Glutamatergic neuron (in vitro differentiated cells): ENCODE measurements around the gene TAF11L11. TPM values are rescaled to one million over a fixed set of nuclear protein-coding genes. Genes with fewer than 3 reads are reported as not detected.
"Not testable (repeated sequence)": the region's sequence is repeated elsewhere in the genome, so short reads cannot be mapped to it uniquely, and the experiment has no call there.

Experiments
- DNase-seq: peaks from one replicate; pipeline ENCODE4 v3.0.0; 2022
- H3K27ac Mint-ChIP-seq: one replicate; pipeline ENCODE4 v1.8.0; 2020; ENCODE audit warnings: mild to moderate bottlenecking, mixed read lengths, inconsistent platforms; ENCODE audit not compliant: unreplicated experiment
- H3K27me3 Mint-ChIP-seq: one replicate; pipeline ENCODE4 v1.8.0; 2020; ENCODE audit warnings: mild to moderate bottlenecking, moderate library complexity, mixed read lengths, inconsistent platforms; ENCODE audit not compliant: unreplicated experiment
- H3K36me3 Mint-ChIP-seq: one replicate; pipeline ENCODE4 v1.8.0; 2020; ENCODE audit warnings: mild to moderate bottlenecking, mixed read lengths, inconsistent platforms; ENCODE audit not compliant: unreplicated experiment
- H3K4me1 Mint-ChIP-seq: one replicate; pipeline ENCODE4 v1.8.0; 2020; ENCODE audit warnings: mild to moderate bottlenecking, low read depth, mixed read lengths, inconsistent platforms; ENCODE audit not compliant: unreplicated experiment
- H3K4me3 Mint-ChIP-seq: one replicate; pipeline ENCODE4 v1.8.0; 2020; ENCODE audit warnings: mild to moderate bottlenecking, mixed read lengths, inconsistent platforms; ENCODE audit not compliant: unreplicated experiment
- H3K9me3 Mint-ChIP-seq: one replicate; pipeline ENCODE4 v1.8.0; 2020; ENCODE audit warnings: mild to moderate bottlenecking, moderate library complexity, mixed read lengths, inconsistent platforms; ENCODE audit not compliant: unreplicated experiment
- long read RNA-seq: library from polyadenylated mRNA; unstranded; transcript quantifications from one replicate; pipeline ENCODE4 v2.0.0, GENCODE V29; 2020; ENCODE audit not compliant: unreplicated experiment
- total RNA-seq: library from RNA; stranded (reverse); fragmentation: NEBNext Ultra II Directional; extraction: Animal tissue kit (Norgen Biotek cat#: 25700); gene quantifications from one replicate; pipeline ENCODE4 v1.2.1, GENCODE V29; 2021; ENCODE audit not compliant: unreplicated experiment
- TF ChIP-seq, protein P1 (sequence below): fragments of 200-600 bp; sonication (generic); IDR thresholded peaks from one replicate; pipeline ENCODE4 v1.5.0; 2021; ENCODE audit not compliant: partially characterized antibody, unreplicated experiment

Gene TAF11L11
- 3.7 TPM for total RNA-seq
- long read RNA-seq, partial matches to known transcripts = 0 of 6 reads
- long read RNA-seq, other reads (novel, unspliced or antisense) = 6 of 6 reads

DNA sequence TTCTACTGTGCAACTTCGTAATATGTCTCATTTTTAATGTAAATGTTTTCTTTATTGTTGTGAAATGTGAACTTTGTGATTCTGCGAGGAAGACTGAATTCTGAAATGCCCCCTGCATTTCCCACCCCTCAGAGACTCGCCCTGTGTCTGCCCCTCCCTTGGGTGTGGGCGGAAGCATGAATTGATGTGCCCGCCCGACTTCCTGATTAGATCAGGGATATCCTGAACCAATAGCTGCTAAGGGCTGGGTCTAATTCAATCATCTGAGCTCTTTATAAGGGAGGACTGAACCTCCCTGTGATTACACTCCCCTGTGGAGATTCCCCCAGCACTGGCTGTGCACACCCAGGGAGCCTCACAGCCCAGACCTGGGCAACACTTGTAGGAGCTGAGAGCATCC is at the start of gene TAF11L11:
Gene TAF11L11 (plus strand): TSS at position 304 of the 400 bp plus-strand sequence.
- not testable (repeated sequence) for H3K4me1 Mint-ChIP-seq, H3K27me3 Mint-ChIP-seq, H3K4me3 Mint-ChIP-seq, H3K27ac Mint-ChIP-seq, H3K36me3 Mint-ChIP-seq, DNase-seq, H3K9me3 Mint-ChIP-seq

DNA sequence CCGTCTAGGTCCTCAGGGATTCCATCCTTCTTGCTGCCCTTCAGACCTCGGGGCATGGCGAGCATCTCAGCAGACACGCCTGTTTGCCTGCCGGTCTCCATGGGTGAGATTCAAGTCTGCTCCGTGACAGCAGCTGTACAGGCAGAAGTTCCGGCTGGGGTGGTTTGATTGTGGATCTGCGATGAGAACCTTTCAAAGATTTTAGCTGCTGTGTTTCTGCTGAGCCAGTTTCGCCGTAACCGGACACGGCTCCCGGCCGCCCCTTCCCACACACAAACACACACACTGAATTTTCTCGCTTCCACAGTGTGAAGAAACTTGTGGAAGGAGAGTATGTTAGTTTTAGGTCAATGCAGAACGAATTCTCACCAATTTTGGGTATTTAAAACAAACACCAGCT is 18.3 kb upstream of the TAF11L11 start, which contains the start of gene TAF11L7:
Gene TAF11L7 (minus strand): TSS at position 101 of the 400 bp plus-strand sequence.
- not testable (repeated sequence) for DNase-seq, H3K27ac Mint-ChIP-seq, H3K9me3 Mint-ChIP-seq, H3K36me3 Mint-ChIP-seq, H3K4me3 Mint-ChIP-seq, H3K4me1 Mint-ChIP-seq, H3K27me3 Mint-ChIP-seq

DNA sequence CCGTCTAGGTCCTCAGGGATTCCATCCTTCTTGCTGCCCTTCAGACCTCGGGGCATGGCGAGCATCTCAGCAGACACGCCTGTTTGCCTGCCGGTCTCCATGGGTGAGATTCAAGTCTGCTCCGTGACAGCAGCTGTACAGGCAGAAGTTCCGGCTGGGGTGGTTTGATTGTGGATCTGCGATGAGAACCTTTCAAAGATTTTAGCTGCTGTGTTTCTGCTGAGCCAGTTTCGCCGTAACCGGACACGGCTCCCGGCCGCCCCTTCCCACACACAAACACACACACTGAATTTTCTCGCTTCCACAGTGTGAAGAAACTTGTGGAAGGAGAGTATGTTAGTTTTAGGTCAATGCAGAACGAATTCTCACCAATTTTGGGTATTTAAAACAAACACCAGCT is 13.1 kb upstream of the TAF11L11 start, which contains the start of gene TAF11L8:
Gene TAF11L8 (minus strand): TSS at position 101 of the 400 bp plus-strand sequence.
- DNase-seq, H3K4me1 Mint-ChIP-seq, H3K27ac Mint-ChIP-seq, H3K4me3 Mint-ChIP-seq, H3K9me3 Mint-ChIP-seq, H3K36me3 Mint-ChIP-seq, H3K27me3 Mint-ChIP-seq: not testable (repeated sequence)

DNA sequence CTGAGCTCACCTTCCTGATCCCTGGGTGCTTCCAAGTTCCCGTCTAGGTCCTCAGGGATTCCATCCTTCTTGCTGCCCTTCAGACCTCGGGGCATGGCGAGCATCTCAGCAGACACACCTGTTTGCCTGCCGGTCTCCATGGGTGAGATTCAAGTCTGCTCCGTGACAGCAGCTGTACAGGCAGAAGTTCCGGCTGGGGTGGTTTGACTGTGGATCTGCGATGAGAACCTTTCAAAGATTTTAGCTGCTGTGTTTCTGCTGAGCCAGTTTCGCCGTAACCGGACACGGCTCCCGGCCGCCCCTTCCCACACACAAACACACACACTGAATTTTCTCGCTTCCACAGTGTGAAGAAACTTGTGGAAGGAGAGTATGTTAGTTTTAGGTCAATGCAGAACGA is 9.7 kb upstream of the TAF11L11 start, which contains the start of gene TAF11L9:
Gene TAF11L9 (minus strand): TSS at position 140 of the 400 bp plus-strand sequence.
- not testable (repeated sequence) for H3K9me3 Mint-ChIP-seq, H3K27ac Mint-ChIP-seq, H3K4me1 Mint-ChIP-seq, H3K4me3 Mint-ChIP-seq, H3K27me3 Mint-ChIP-seq, DNase-seq, H3K36me3 Mint-ChIP-seq

DNA sequence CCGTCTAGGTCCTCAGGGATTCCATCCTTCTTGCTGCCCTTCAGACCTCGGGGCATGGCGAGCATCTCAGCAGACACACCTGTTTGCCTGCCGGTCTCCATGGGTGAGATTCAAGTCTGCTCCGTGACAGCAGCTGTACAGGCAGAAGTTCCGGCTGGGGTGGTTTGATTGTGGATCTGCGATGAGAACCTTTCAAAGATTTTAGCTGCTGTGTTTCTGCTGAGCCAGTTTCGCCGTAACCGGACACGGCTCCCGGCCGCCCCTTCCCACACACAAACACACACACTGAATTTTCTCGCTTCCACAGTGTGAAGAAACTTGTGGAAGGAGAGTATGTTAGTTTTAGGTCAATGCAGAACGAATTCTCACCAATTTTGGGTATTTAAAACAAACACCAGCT is 6.3 kb upstream of the TAF11L11 start, which contains the start of gene TAF11L10:
Gene TAF11L10 (minus strand): TSS at position 101 of the 400 bp plus-strand sequence.
- not testable (repeated sequence) for H3K27ac Mint-ChIP-seq, H3K4me1 Mint-ChIP-seq, H3K9me3 Mint-ChIP-seq, H3K36me3 Mint-ChIP-seq, DNase-seq, H3K27me3 Mint-ChIP-seq, H3K4me3 Mint-ChIP-seq

DNA sequence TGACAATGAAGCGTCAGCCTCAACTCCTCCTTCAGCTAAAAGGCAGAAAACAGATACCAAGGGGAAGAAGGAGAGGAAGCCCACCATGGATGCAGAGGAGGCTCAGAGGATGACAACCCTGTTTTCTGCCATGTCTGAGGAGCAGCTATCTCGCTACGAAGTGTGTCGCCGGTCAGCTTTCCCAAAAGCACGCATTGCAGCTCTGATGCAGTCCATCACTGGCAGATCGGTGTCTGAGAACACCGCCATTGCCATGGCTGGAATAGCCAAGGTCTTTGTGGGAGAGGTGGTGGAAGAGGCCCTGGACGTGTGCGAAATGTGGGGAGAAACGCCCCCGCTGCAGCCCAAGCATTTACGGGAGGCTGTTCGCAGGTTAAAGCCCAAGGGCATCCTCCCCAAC is 968 bp downstream of the TAF11L11 start:
- H3K4me3 Mint-ChIP-seq = no peak overlapping the region
- no peaks in the 10 kb centered on the region for H3K27me3 Mint-ChIP-seq
- H3K4me1 Mint-ChIP-seq = no peaks in the 10 kb centered on the region
- TF ChIP-seq, protein P1, sequence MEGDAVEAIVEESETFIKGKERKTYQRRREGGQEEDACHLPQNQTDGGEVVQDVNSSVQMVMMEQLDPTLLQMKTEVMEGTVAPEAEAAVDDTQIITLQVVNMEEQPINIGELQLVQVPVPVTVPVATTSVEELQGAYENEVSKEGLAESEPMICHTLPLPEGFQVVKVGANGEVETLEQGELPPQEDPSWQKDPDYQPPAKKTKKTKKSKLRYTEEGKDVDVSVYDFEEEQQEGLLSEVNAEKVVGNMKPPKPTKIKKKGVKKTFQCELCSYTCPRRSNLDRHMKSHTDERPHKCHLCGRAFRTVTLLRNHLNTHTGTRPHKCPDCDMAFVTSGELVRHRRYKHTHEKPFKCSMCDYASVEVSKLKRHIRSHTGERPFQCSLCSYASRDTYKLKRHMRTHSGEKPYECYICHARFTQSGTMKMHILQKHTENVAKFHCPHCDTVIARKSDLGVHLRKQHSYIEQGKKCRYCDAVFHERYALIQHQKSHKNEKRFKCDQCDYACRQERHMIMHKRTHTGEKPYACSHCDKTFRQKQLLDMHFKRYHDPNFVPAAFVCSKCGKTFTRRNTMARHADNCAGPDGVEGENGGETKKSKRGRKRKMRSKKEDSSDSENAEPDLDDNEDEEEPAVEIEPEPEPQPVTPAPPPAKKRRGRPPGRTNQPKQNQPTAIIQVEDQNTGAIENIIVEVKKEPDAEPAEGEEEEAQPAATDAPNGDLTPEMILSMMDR = no peak
- no peaks in the 10 kb centered on the region for H3K36me3 Mint-ChIP-seq
- H3K9me3 Mint-ChIP-seq = peaks cover 2% of the 10 kb centered on the region
- DNase-seq = no peak
- H3K27ac Mint-ChIP-seq = no peak overlapping the region

DNA sequence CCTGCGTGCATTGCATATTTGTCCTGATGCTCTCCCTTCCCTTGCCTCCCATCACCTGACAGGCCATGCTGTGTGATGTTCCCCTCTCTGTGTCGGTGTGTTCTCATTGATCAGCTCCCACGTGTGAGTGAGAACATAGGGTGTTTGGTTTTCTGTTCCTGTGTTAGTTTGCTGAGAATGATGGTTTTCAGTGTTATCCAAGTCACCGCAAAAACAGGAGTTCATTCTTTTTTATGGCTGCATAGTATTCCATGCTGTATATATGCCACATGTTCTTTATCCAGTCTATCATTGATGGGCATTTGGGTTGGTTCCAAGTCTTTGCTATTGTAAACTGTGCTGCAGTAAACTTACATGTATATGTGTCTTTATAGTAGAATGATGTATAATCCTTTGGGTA is 3.5 kb downstream of the TAF11L11 start:
- H3K36me3 Mint-ChIP-seq, H3K9me3 Mint-ChIP-seq, H3K4me1 Mint-ChIP-seq, DNase-seq, H3K27ac Mint-ChIP-seq, H3K4me3 Mint-ChIP-seq, H3K27me3 Mint-ChIP-seq: not testable (repeated sequence)

DNA sequence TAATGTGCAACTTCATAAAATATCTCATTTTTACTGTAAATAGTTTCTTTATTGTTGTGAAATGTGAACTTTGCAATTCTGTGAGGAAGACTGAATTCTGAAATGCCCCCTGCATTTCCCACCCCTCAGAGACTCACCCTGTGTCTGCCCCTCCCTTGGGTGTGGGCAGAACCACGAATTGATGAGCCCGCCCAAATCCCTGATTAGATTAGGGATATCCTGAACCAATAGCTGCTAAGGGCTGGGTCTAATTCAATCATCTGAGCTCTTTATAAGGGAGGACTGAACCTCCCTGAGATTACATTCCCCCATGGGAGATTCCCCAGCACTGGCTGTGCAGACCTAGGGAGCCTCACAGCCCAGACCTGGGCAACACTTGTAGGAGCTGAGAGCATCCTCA is 6.1 kb downstream of the TAF11L11 start, which contains the start of gene TAF11L12:
Gene TAF11L12 (plus strand): TSS at position 301 of the 400 bp plus-strand sequence.
- H3K27ac Mint-ChIP-seq, DNase-seq, H3K4me3 Mint-ChIP-seq, H3K36me3 Mint-ChIP-seq, H3K9me3 Mint-ChIP-seq, H3K27me3 Mint-ChIP-seq: not testable (repeated sequence)
- peaks cover 11% of the 10 kb centered on the region for H3K4me1 Mint-ChIP-seq
